GM21390 (cell line): ENCODE data around the gene NFATC1.

Experiments used
- ATAC-seq: cut with Tn5 transposase; IDR thresholded peaks from one replicate; pipeline ENCODE4 v1.9.1; 2021; ENCODE audit not compliant: unreplicated experiment

NFATC1 gene

GRCh38 chr18:79452991-79453645 is 57.4 kb downstream of the NFATC1 start:
- no peak for ATAC-seq

- no peak for ATAC-seq
Measured at GRCh38 chr18:79453816-79454735, 58.3 kb downstream of the NFATC1 start.

- ATAC-seq, result no peak
Measured at GRCh38 chr18:79455261-79455660, 59.5 kb downstream of the NFATC1 start.

GRCh38 chr18:79456105-79456980 is 60.6 kb downstream of the NFATC1 start:
- ATAC-seq, result no peak

GRCh38 chr18:79457239-79457638 is 61.5 kb downstream of the NFATC1 start:
- no peak for ATAC-seq

- no peak for ATAC-seq
Measured at GRCh38 chr18:79457652-79458051, 61.9 kb downstream of the NFATC1 start.

- ATAC-seq, result no peak
Measured at GRCh38 chr18:79458131-79458838, 62.6 kb downstream of the NFATC1 start.

GRCh38 chr18:79458917-79459803 is 63.4 kb downstream of the NFATC1 start:
- ATAC-seq, result no peak

- peak; percentile 25 for ATAC-seq
Measured at GRCh38 chr18:79459946-79460480, 64.3 kb downstream of the NFATC1 start.

- peak; percentile 82 for ATAC-seq
Measured at GRCh38 chr18:79460481-79461300, 65.0 kb downstream of the NFATC1 start.

GRCh38 chr18:79461627-79462026 is 65.9 kb downstream of the NFATC1 start:
- ATAC-seq, result no peak

- no peak for ATAC-seq
Measured at GRCh38 chr18:79463424-79463960, 67.8 kb downstream of the NFATC1 start.

GRCh38 chr18:79465392-79465991 is 69.8 kb downstream of the NFATC1 start:
- peak; percentile 64 for ATAC-seq

GRCh38 chr18:79466591-79466990 is 70.9 kb downstream of the NFATC1 start:
- peak; percentile 43 for ATAC-seq

GRCh38 chr18:79467126-79467525 is 71.4 kb downstream of the NFATC1 start:
- ATAC-seq, result no peak

GRCh38 chr18:79468119-79468789 is 72.5 kb downstream of the NFATC1 start:
- ATAC-seq, result no peak

GRCh38 chr18:79469309-79469708 is 73.6 kb downstream of the NFATC1 start:
- ATAC-seq, result no peak
